Measurements from ENCODE around the gene EFNA2.

GRCh38 chr19:1274081-1274851 is 11.4 kb upstream of the EFNA2 start:
- TF ChIP-seq TOX (CRISPR knock-in tag; IDR thresholded peaks at IDR 0.05; ENCODE audit: borderline replicate concordance) (no peak), ZFP30 (CRISPR knock-in tag; IDR thresholded peaks at IDR 0.05) (no peak), GLIS3 (CRISPR knock-in tag; IDR thresholded peaks at IDR 0.05) (no peak), PATZ1 (CRISPR knock-in tag; IDR thresholded peaks at IDR 0.05; ENCODE audit: borderline replicate concordance) (no peak), ARNTL (CRISPR knock-in tag; IDR thresholded peaks at IDR 0.05; ENCODE audit: borderline replicate concordance, low read depth) (no peak), ZC3H10 (CRISPR knock-in tag; IDR thresholded peaks at IDR 0.05) (no peak), PPARA (CRISPR knock-in tag; IDR thresholded peaks at IDR 0.05; ENCODE audit: borderline replicate concordance) (no peak), ZFP3 (CRISPR knock-in tag; IDR thresholded peaks at IDR 0.05) (no peak)
